Measurements from ENCODE around the gene RHBDF2. TPM values are rescaled to one million over a fixed set of nuclear protein-coding genes. Genes with fewer than 3 reads are reported as not detected.
"Not testable (repeated sequence)": the region's sequence is repeated elsewhere in the genome, so short reads cannot be mapped to it uniquely, and the experiment has no call there.

The RHBDF2 gene
- total RNA-seq, 4 donors from 2014 or later, result 53.7 to 76.1 (median 62.6) TPM

GRCh38 chr17:76521262-76521661 is 20.0 kb upstream of the RHBDF2 start:
- no peak overlapping the region for H3K4me3 ChIP-seq (ENCODE audit: low read depth, poor library complexity, severe bottlenecking)
- no peak for DNase-seq (ENCODE audit: low spot score in 2 of 2)
- WGBS, 2 donors, result 92 to 96% methylated on average over 7 of the region's 7 CpGs
- intact Hi-C loops (cut with DNase I; ENCODE audit: low total_unique reads), result no loop called here
- no peak for TF ChIP-seq POLR2A (IDR thresholded peaks at IDR 0.05)

- no peak for DNase-seq (ENCODE audit: low spot score in 2 of 2)
- WGBS, 2 donors, result 79 to 84% methylated on average over 15 of the region's 15 CpGs
- H3K4me3 ChIP-seq (ENCODE audit: low read depth, poor library complexity, severe bottlenecking), result no peak overlapping the region
- intact Hi-C loops (cut with DNase I; ENCODE audit: low total_unique reads), result no loop called here
- no peak for TF ChIP-seq CTCF (IDR thresholded peaks at IDR 0.05)
- no peak for TF ChIP-seq POLR2A (IDR thresholded peaks at IDR 0.05)
These were observed 18.1 kb upstream of the RHBDF2 start for GRCh38 chr17:76519048-76519966.

- TF ChIP-seq CTCF (IDR thresholded peaks at IDR 0.05), result no peak
- no peak for TF ChIP-seq POLR2A (IDR thresholded peaks at IDR 0.05)
- no peak overlapping the region for H3K4me3 ChIP-seq (ENCODE audit: low read depth, poor library complexity, severe bottlenecking)
- DNase-seq (ENCODE audit: low spot score in 2 of 2), result no peak
- intact Hi-C loops (cut with DNase I; ENCODE audit: low total_unique reads), result no loop called here
- 87 to 93% methylated on average over 10 to 11 of the region's 11 CpGs for WGBS, 2 donors
These were observed 16.4 kb upstream of the RHBDF2 start for GRCh38 chr17:76517638-76518038.

GRCh38 chr17:76515274-76515949 is 14.2 kb upstream of the RHBDF2 start:
- no peak overlapping the region for H3K4me3 ChIP-seq (ENCODE audit: low read depth, poor library complexity, severe bottlenecking)
- intact Hi-C loops (cut with DNase I; ENCODE audit: low total_unique reads), result no loop called here
- peak; percentile 88 to 97 for DNase-seq (ENCODE audit: low spot score in 2 of 2)
- 8 to 12% methylated on average over 22 of the region's 22 CpGs for WGBS, 2 donors
- no peak for TF ChIP-seq POLR2A (IDR thresholded peaks at IDR 0.05)
- no peak for TF ChIP-seq CTCF (IDR thresholded peaks at IDR 0.05)

GRCh38 chr17:76514355-76514754 is 13.1 kb upstream of the RHBDF2 start:
- WGBS, 2 donors, result 94 to 98% methylated on average over 6 of the region's 6 CpGs
- DNase-seq (ENCODE audit: low spot score in 2 of 2); intact Hi-C loops (cut with DNase I; ENCODE audit: low total_unique reads): not testable (repeated sequence)

GRCh38 chr17:76513306-76513692 is 12.1 kb upstream of the RHBDF2 start:
- H3K4me3 ChIP-seq (ENCODE audit: low read depth, poor library complexity, severe bottlenecking), result no peak overlapping the region
- no peak for DNase-seq (ENCODE audit: low spot score in 2 of 2)
- 63 to 70% methylated on average over 6 of the region's 6 CpGs for WGBS, 2 donors
- intact Hi-C loops (cut with DNase I; ENCODE audit: low total_unique reads), result no loop called here
- TF ChIP-seq POLR2A (IDR thresholded peaks at IDR 0.05), result no peak
- TF ChIP-seq CTCF (IDR thresholded peaks at IDR 0.05), result no peak

More at GRCh38 chr17:76514355-76514754, 13.1 kb upstream of the RHBDF2 start:
- not testable (repeated sequence) for H3K4me3 ChIP-seq (ENCODE audit: low read depth, poor library complexity, severe bottlenecking)
